Glomerular endothelial cell (primary cell): Measurements from ENCODE around the gene PTMA. TPM values are rescaled to one million over a fixed set of nuclear protein-coding genes. Genes with fewer than 3 reads are reported as not detected.

ENCODE experiments used
- DNase-seq: peaks from one replicate; pipeline ENCODE4 v3.0.0-alpha.2; 2011; ENCODE audit warnings: low read depth, low spot score; ENCODE audit errors: extremely low read depth
- total RNA-seq: library from RNA; depleted of rRNA; stranded (reverse); fragments of >200 nt; gene quantifications from 2 replicates; pipeline ENCODE4 v1.2.3, GENCODE V29; 2015

The PTMA gene
- total RNA-seq, 1 donor from 2014 or later = 859 TPM

GRCh38 chr2:231674587-231675338, 33.6 kb upstream of the PTMA start:
- no peak for DNase-seq

GRCh38 chr2:231676243-231676642, 32.1 kb upstream of the PTMA start:
- DNase-seq = no peak

DNA sequence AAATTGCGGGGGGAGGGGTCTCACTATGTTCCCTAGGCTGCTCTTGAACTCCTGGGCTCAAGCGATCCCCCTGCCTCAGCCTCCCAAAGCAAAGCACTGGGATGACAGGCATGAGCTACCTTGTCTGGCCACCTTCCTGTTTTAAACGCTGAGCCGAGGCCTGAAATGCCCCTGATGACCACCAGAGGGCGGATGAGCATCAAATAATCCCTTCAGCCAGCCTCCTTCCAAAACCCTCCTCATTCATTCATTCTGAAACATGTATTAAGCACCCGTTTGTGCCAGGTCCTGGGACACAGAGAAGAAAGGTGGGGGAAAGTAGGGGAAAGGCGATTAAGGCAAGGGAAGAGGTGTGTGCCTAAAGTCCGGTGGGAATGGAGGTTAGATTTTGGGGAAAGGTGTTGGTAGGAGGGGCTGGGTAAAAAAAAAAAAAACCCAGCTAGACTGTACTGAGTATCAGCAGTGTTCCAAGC, 30.7 kb upstream of the PTMA start:
- DNase-seq = no peak

- DNase-seq = no peak
Measured at GRCh38 chr2:231679908-231680284, 28.4 kb upstream of the PTMA start.

DNA sequence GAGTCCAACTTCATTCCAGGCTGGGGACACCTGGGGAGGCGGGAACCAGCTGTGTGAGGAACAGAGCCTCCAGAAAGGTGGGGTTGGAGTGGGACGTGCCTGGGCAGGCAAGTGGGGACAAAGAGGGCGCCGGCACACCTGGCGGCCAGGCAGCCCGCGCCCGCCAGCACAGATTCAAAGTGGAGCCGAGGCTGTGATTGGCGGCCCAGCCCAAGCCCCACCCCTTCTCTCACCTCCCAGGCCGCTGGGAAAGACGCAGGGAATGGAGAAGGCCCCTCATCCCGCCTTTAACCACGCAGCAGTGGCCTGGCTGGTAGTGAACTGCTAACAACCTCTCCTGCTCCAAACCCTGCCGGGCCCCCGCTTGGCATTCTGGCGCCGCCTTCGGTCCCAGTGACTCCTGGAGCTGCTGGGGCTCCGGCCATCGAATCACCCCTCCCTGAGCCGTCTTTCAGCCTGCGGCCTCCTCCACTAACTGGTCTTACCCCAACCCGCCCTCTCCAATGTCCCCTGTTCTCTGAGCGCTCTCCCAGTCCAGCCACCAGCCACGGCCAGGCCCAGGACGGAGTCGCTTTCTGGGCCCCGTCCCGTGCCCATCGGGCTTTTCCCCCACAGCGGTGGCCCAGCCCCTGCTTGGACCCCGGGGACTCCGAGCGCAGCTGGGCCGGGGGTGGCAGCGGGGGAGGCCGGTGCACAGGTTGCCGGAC, 27.9 kb upstream of the PTMA start:
- DNase-seq = no peak

- DNase-seq = no peak
Measured at GRCh38 chr2:231680992-231681852, 27.1 kb upstream of the PTMA start.

GRCh38 chr2:231682603-231683291, 25.6 kb upstream of the PTMA start:
- no peak for DNase-seq

DNA sequence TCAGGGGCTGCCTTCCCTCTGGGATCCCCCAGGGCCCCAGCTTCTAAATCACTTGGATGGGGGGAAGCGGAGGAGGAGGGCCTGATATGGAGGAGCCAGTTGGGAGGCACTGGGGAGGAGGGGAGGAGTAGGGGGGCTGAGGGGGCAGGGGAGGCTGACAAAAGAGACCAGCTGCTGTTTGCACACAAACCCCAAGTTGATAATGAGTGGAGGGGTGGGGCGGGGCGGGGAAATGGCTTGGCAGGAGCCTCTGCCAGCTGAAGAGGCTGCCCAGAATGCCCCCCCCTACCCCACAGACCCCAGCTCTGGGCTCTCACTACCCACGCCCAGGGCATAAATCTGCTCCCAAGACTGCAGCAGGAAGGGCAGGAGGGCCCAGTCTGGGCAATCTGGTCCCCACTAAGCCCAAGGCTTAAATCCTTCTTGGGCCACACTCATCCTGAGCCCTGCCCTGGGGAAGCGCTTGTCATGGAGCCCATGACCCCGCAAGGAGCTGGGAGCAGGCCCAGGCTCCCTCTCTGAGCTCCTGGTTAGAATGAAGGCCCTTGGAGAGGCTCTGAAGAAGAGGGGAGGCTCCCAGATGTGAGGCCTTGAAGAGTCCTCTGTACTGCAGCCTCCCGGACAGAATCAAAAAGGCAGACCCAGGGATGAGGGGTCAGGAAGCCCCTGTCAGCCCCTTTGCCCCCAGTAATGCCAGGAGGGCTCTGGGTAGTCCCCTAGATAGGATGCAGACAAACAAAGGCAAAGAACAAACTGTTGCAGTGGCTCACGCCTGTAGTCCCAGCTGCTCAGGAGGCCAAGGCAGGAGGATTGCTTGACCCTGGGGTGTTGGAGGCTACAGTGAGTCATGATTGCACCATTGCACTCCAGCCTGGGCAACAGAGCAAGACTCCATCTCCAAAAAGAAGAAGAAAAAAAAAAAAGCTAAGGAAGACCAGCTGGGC, 24.8 kb upstream of the PTMA start:
- DNase-seq = no peak

GRCh38 chr2:231684314-231685223, 23.8 kb upstream of the PTMA start:
- DNase-seq = no peak

DNA sequence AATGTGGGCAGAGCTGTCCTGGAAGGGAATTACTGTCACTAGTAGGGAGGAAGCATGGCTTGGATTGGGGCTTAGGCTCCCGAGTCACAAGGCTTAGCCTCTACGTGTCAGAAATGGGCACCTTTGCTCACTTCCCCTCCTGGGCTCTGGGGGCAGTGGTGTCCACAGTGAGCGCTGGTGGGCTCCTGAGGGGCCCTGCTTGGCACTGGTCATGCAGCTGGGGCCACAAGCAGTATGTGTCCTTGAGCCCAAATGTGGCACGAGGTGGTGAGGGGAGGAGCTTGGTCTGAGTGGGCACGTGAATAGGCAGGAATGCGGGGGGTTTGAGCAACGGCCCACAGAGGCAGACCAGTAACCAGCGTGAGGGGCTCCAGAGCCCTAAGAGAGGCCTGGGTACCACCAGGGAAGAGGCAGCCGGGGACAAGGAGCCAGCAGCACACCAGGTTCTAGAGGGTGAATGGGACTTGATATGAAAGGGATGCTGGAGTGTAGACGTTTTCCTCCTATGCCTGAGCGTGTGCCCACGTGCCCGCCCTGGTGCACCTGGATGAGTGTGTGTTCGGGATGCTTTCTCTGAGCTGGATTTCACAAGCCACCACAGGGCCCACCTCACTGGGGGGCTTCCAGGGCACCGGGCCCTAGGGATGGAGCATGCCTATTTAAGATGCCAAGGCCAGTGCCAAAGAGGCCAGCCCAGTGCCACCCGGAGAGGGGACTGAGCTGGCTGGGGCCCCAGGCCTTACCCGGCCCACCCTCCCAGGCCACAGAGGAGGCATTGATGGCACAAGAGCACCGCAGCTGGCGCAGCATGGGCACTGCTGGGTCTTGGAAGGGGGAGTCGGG, 22.8 kb upstream of the PTMA start:
- DNase-seq = no peak

DNA sequence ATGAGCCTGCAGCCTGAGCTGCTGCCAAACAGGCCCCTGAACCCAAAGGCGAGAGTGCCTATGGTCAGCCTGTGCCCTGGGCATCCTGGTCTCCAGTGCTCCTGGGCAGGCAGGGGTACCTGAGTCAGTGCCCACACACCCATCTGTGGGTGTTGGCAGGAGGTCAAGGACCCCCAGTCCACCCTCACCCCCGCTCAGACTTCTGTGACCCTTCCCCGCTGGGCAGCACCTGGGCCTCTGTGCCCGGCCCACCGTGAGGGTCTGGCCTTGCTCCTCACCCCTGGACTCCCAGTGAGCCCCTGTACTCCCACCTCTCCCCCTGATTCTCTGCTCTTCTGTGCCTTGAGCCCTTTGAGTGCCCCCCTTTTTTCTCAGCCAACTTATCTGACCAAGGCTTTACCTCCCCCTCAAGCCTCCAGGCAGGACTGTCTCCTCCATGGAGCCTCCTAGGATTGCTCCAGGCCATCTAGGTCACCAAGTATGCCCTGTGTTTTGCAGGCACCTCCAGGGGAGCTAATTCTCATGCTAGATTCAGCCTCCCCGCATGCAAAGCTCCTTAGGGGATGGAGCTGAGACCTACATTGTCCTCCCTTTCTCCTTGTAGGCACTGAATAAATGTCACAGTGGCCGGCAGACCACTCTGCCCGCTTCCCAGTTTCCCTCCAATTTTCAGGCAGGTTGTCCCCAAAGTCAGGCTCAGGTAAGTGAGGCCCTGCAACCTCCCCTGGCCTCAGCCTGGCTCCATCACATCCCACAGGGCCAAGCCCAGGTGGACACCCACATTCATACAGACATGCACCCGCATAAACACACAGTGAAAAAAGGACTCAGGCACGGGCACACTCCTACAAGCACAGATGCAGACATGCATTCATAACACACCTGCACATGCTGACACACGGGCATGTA, 21.9 kb upstream of the PTMA start:
- DNase-seq = no peak

DNA sequence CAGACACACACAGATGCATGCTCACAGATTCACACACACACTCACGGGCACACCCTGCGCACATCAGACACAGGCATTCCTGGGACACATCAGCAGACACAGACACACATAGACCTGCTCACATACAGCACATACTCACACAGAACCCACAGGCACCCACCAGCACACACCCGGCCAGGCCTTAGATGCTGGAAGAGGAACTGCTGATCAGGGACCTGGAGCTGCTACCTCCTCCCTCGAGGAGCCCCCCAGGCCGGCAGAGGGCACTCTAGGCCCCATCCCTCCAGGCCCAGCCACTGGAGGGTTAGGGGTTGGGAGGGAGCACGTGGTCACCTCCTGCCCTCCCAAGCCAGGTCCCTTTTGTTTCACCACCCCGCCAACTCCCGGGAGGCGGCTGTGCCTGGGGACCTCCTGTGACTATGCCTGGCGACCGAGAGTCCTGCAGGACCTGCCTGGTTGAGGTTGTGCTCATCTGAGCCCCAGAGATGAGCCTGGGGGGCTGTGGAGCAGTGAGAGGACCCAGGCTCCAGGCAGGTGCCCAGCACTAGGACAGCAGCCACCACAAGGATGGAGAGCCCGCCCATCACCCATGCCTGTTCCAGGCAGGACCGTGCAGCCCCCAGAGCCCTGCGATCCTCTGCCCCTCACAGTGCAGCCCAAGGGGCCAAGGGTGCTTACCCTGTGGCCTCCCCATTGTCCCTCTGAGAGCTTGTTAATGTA, 21.0 kb upstream of the PTMA start:
- DNase-seq = no peak

DNA sequence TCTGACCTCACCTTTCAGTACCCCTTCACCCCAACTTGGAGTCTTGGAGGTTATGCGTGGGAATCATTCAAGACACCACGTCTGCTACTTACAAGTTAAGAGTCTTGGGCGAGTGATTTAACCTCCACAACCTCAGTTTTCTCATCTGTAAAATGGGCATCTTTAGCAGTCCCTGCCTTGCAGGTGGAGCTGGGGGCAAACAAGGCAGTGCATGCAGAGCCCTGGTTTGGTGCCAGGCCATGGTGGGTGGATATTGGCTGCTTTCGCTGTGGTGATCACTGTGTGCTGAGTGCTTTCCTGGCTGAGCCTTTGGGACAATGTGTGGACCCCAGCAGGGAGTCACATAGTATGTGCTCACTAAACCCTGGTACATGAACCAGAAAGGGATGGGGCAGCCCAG, 20.4 kb upstream of the PTMA start:
- no peak for DNase-seq

- DNase-seq = no peak
Measured at GRCh38 chr2:231688719-231689118, 19.6 kb upstream of the PTMA start.

DNA sequence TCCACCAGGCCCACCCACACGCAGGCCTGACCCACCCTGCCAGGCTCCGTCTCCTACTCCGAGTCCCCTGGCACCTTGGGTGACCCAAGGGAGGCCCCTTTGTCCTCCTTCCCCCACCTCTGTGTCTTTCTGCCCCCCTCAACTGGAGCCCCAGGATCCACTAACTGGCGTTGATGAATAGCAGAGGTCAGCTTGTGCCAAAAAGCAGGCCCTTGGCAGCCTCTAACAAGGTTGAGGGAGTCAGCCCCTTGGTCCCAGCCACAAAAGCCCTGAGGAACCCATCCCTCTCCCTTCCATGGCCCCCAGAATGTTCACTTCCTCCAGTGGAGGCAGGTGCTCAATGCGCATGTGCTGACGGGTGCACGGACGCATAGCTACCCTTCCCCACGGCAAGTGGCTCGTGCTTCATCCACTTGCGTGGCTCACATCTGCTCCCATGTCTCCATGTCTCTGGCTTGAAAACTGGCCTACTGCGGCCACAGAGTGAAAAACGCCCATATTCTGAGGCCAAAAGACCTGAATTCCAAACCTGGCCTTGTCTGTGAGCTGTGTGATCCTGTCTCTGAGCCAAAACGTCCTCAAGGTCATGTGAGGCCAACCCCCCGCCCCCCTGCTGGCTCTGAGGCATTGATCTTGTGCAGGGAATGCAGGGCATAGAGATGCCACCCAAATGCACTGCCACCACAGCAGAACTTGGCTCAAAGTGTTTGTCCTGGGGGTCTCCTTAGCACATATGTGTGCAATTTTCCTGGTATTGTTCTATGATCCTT, 19.0 kb upstream of the PTMA start:
- DNase-seq = no peak
